Trophoblast cell (in vitro differentiated cells and primary cell): ENCODE results near the gene C8G.

Source experiments
- DNase-seq, 2 donors: peaks; one replicate each; pipeline ENCODE4 v3.0.0-alpha.2; 2016
- H2AFZ ChIP-seq: 2 replicates; pipeline ENCODE4 v1.6.1; 2013; ENCODE audit warnings: low read length, moderate library complexity, mild to moderate bottlenecking; ENCODE audit not compliant: insufficient read depth, poor library complexity
- H2AK5ac ChIP-seq: 2 replicates; pipeline ENCODE4 v1.6.1; 2013; ENCODE audit warnings: mild to moderate bottlenecking, low read length
- H2BK120ac ChIP-seq: 2 replicates; pipeline ENCODE4 v1.6.1; 2013; ENCODE audit warnings: low read length, mild to moderate bottlenecking, moderate library complexity; ENCODE audit not compliant: insufficient read depth, poor library complexity
- H2BK12ac ChIP-seq: 2 replicates; pipeline ENCODE4 v1.6.1; 2013; ENCODE audit warnings: mild to moderate bottlenecking, low read length, moderate library complexity
- H2BK5ac ChIP-seq: 2 replicates; pipeline ENCODE4 v1.6.1; 2013; ENCODE audit warnings: low read length, low read depth, moderate library complexity, mild to moderate bottlenecking; ENCODE audit not compliant: poor library complexity
- H3K14ac ChIP-seq: 2 replicates; pipeline ENCODE4 v1.6.1; 2013; ENCODE audit warnings: mild to moderate bottlenecking, low read length
- H3K18ac ChIP-seq: 2 replicates; pipeline ENCODE4 v1.6.1; 2013; ENCODE audit warnings: mild to moderate bottlenecking, low read length
- H3K23ac ChIP-seq: 2 replicates; pipeline ENCODE4 v1.6.1; 2013; ENCODE audit warnings: low read length
- H3K27ac ChIP-seq: 2 replicates; pipeline ENCODE4 v1.5.1; 2013; ENCODE audit warnings: low read depth, mild to moderate bottlenecking, inconsistent platforms, low read length, moderate library complexity
- H3K27me3 ChIP-seq: 2 replicates; pipeline ENCODE4 v1.6.1; 2013; ENCODE audit warnings: inconsistent platforms, mild to moderate bottlenecking, low read length, moderate library complexity; ENCODE audit not compliant: insufficient read depth
- H3K36me3 ChIP-seq, 2 experiments: 1 replicate in 1 of 2; 2 replicates in 1 of 2; pipeline ENCODE4 v1.6.1; 2013; ENCODE audit warnings: low read length in 2 of 2, mild to moderate bottlenecking in 2 of 2, moderate library complexity in 1 of 2; ENCODE audit not compliant: insufficient read depth in 2 of 2, control insufficient read depth in 1 of 2
- H3K4ac ChIP-seq: 2 replicates; pipeline ENCODE4 v1.6.1; 2013; ENCODE audit warnings: low read depth, mild to moderate bottlenecking, low read length, moderate library complexity
- H3K4me1 ChIP-seq, 2 experiments: 1 replicate in 1 of 2; 2 replicates in 1 of 2; pipeline ENCODE4 v1.6.1; 2013; ENCODE audit warnings: low read length in 2 of 2, mild to moderate bottlenecking in 2 of 2, moderate library complexity in 1 of 2; ENCODE audit not compliant: insufficient read depth in 2 of 2, control insufficient read depth in 1 of 2
- H3K4me2 ChIP-seq: 2 replicates; pipeline ENCODE4 v1.6.1; 2013; ENCODE audit warnings: inconsistent platforms, mild to moderate bottlenecking, low read length, moderate library complexity
- H3K4me3 ChIP-seq: 2 replicates; pipeline ENCODE4 v1.5.1; 2013; ENCODE audit warnings: mild to moderate bottlenecking, low read depth, low read length, inconsistent platforms
- H3K79me1 ChIP-seq: one replicate; pipeline ENCODE4 v1.6.1; 2013; ENCODE audit warnings: low read length
- H3K79me2 ChIP-seq: 2 replicates; pipeline ENCODE4 v1.6.1; 2013; ENCODE audit warnings: low read length, mild to moderate bottlenecking; ENCODE audit not compliant: control insufficient read depth, insufficient read depth, poor library complexity
- H3K9ac ChIP-seq: 2 replicates; pipeline ENCODE4 v1.6.1; 2013; ENCODE audit warnings: mild to moderate bottlenecking, low read length
- H3K9me3 ChIP-seq: 2 replicates; pipeline ENCODE4 v1.6.1; 2013; ENCODE audit warnings: low read depth, mild to moderate bottlenecking, control low read depth, inconsistent platforms, low read length; ENCODE audit not compliant: insufficient read depth
- H4K12ac ChIP-seq: 2 replicates; pipeline ENCODE4 v1.6.1; 2013; ENCODE audit warnings: low read depth, mild to moderate bottlenecking, low read length, moderate library complexity
- H4K8ac ChIP-seq: 2 replicates; pipeline ENCODE4 v1.6.1; 2013; ENCODE audit warnings: low read depth, mild to moderate bottlenecking, low read length, moderate library complexity
- H4K91ac ChIP-seq: one replicate; pipeline ENCODE4 v1.6.1; 2013; ENCODE audit warnings: low read depth, mild to moderate bottlenecking, low read length, moderate library complexity
- WGBS: extraction: QIAGEN DNeasy Blood & Tissue Kit; methylation state at CpG from one replicate; pipeline ENCODE4 v1.1.7; 2013; ENCODE audit warnings: missing lambda C conversion rate; ENCODE audit not compliant: insufficient read length, insufficient coverage; ENCODE audit errors: extremely low coverage; 5-methylcytosine and 5-hydroxymethylcytosine counted together

Gene C8G

DNA sequence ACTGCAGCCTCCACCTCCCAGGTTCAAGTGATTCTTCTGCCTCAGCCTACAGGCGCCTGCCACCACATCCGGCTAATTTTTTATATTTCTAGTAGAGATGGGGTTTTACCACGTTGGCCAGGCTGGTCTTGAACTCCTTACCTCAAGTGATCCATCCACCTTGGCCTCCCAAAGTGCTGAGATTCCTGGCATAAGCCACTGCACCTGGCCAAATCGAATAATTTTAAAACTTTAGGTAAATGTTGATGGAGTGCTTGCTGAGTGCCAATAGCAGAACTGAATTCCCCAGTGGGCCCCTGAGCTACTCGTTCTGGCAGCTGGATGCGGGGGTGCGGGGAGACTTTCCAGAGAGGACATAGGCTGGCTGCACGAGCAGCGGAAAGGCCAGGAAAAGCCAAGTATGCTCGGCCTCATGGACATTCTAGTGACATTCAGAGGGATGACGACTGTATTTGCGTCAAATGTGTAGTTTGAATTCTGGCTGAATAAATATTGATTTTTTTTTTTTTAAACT lies 41.9 kb upstream of the C8G start:
- H3K4me2 ChIP-seq: no peak overlapping the region
- WGBS: no CpG with 5 or more reads among the region's 12 CpGs

GRCh38 chr9:136906266-136906665 lies 38.8 kb upstream of the C8G start:
- Histone ChIP-seq H4K8ac (no peak overlapping the region), H2BK120ac (no peak overlapping the region), H3K36me3 (peaks cover 61 to 67% of the 10 kb centered on the region in 2 experiments), H3K4me3 (no peak overlapping the region), H3K9me3 (no peaks in the 10 kb centered on the region), H3K4ac (no peak overlapping the region), H3K14ac (no peak overlapping the region), H3K9ac (no peak overlapping the region), H3K27ac (no peak overlapping the region), H2BK5ac (no peak overlapping the region), H3K79me1 (no peaks in the 10 kb centered on the region), H4K12ac (no peak overlapping the region), H3K4me1 (peaks cover 6 to 10% of the 10 kb centered on the region in 2 experiments), H3K23ac (no peak overlapping the region), H3K27me3 (no peaks in the 10 kb centered on the region), H3K4me2 (no peak overlapping the region), H2AK5ac (no peak overlapping the region), H2AFZ (no peak overlapping the region), H3K79me2 (no peaks in the 10 kb centered on the region), H2BK12ac (no peak overlapping the region), H3K18ac (no peak overlapping the region), H4K91ac (no peak overlapping the region)
- WGBS: no CpG with 5 or more reads among the region's 4 CpGs
- no peak for DNase-seq

More for the DNA sequence above, 41.9 kb upstream of the C8G start:
- H4K8ac ChIP-seq: no peak overlapping the region
- H3K79me1 ChIP-seq: no peaks in the 10 kb centered on the region
- H3K14ac ChIP-seq: no peak overlapping the region
- H4K91ac ChIP-seq: no peak overlapping the region
- peaks cover 64 to 73% of the 10 kb centered on the region in 2 experiments for H3K36me3 ChIP-seq
- no peak overlapping the region for H3K23ac ChIP-seq
- no peak overlapping the region for H3K27ac ChIP-seq
- H3K79me2 ChIP-seq: no peaks in the 10 kb centered on the region
- no peak overlapping the region for H2BK5ac ChIP-seq
- peaks cover 3% of the 10 kb centered on the region for H3K9me3 ChIP-seq
- no peak overlapping the region for H2AFZ ChIP-seq
- no peak overlapping the region for H4K12ac ChIP-seq
- DNase-seq: no peak
- H3K27me3 ChIP-seq: no peaks in the 10 kb centered on the region
- no peak overlapping the region for H3K18ac ChIP-seq
- H3K4me1 ChIP-seq: peaks cover 6 to 10% of the 10 kb centered on the region in 2 experiments
- no peak overlapping the region for H3K4me3 ChIP-seq
- H3K9ac ChIP-seq: no peak overlapping the region
- H2BK12ac ChIP-seq: no peak overlapping the region
- no peak overlapping the region for H3K4ac ChIP-seq
- no peak overlapping the region for H2BK120ac ChIP-seq
- no peak overlapping the region for H2AK5ac ChIP-seq

DNA sequence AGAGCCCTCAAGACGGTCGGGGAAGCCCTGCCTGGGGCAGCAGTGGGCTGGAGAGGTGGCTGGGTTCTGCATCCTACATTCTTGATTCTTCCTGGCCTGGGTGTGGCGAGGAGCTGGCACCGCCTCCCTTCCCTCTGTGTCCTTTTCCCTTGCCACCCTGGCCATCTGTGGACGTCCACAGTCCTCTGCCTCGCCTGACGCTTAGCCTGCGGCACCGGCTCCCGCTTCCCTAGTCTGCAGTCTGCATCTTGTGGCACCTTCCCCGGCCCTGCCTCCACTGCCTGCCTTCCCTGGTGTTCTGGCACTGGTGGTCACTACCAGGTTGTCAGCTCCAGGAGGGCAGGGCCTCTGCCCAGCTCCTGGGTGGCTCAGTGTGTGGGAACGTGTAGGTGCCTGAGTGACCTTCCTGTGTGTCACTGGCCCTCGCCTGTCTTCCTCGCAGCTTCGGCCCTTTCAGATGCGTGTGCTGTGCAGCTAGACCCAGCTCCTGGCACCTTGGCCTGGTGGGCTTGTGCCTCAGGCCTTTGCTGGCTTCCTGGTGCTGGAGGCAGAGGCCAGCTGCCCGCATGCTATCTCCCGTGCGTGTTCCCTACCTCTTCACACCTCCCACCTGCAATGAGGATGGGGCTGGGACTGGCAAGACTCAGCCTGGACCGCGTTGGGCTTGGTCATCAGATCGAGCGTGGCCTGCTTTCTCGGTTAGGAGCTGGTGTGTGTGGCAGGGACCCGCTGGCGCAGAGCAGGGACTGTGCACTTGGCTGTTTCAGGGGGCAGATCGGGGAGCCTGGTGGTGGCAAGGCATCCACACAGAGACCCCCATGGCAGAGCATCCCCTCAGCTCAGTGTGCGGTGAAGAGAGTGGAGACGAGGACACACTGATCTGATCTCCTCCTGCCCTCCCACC lies 37.8 kb upstream of the C8G start:
- no peak overlapping the region for H3K18ac ChIP-seq
- H3K79me1 ChIP-seq: no peaks in the 10 kb centered on the region
- H3K4me2 ChIP-seq: no peak overlapping the region
- no peak overlapping the region for H4K91ac ChIP-seq
- no peaks in the 10 kb centered on the region for H3K27me3 ChIP-seq
- H3K79me2 ChIP-seq: no peaks in the 10 kb centered on the region
- no CpG with 5 or more reads among the region's 29 CpGs for WGBS
- no peak overlapping the region for H3K9ac ChIP-seq
- no peaks in the 10 kb centered on the region for H3K9me3 ChIP-seq
- H4K12ac ChIP-seq: no peak overlapping the region
- no peak overlapping the region for H2BK5ac ChIP-seq
- H3K27ac ChIP-seq: no peak overlapping the region
- H2AFZ ChIP-seq: no peak overlapping the region
- H2BK12ac ChIP-seq: no peak overlapping the region
- no peak overlapping the region for H3K4me3 ChIP-seq
- no peak for DNase-seq
- H4K8ac ChIP-seq: no peak overlapping the region
- no peak overlapping the region for H3K14ac ChIP-seq
- no peak overlapping the region for H2BK120ac ChIP-seq
- no peak overlapping the region for H3K23ac ChIP-seq
- H3K4me1 ChIP-seq: peaks cover 0 to under 1% of the 10 kb centered on the region in 2 experiments
- H3K4ac ChIP-seq: no peak overlapping the region
- H2AK5ac ChIP-seq: no peak overlapping the region
- peaks cover 57 to 60% of the 10 kb centered on the region in 2 experiments for H3K36me3 ChIP-seq

DNA sequence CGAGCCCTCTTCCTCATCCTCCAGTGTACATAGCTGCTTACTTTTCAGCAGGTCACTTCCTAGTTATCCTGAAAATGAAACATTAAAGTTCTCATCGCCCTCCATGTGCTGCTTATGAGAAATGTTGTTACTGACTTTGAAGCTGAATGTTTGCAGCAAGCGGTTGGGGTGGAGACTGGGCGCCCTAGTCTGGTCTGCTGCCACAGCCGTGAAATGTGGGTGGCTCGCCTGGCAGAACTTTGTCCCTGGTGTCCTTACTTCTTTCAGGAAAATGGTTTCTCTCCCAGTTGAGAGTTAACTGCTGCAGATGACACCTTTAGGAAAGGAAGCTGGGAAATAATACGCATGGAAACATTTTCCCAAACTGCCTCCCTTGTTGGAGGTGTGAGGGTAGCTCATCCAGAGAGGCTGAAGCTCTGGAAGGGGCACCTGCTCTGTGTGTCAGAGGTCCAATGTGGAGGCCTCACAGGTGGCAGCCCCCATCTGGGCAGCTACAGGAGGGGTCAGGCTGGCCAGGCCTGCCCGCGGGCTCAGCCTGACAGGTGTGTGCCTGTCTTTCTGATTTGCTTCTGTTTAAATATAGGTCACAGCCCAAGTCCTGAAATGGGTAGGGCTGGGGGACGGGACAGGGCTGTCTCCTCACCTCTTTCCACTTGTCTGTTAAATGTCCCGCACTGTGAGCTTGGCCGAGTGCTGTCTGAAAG lies 34.7 kb upstream of the C8G start:
- no peak overlapping the region for H4K91ac ChIP-seq
- H2AFZ ChIP-seq: no peak overlapping the region
- no peaks in the 10 kb centered on the region for H3K79me2 ChIP-seq
- WGBS: no CpG with 5 or more reads among the region's 12 CpGs
- no peaks in the 10 kb centered on the region for H3K9me3 ChIP-seq
- H4K12ac ChIP-seq: no peak overlapping the region
- H3K18ac ChIP-seq: no peak overlapping the region
- no peak overlapping the region for H3K23ac ChIP-seq
- H3K36me3 ChIP-seq: peaks cover 61 to 66% of the 10 kb centered on the region in 2 experiments
- H2BK12ac ChIP-seq: no peak overlapping the region
- H2BK5ac ChIP-seq: no peak overlapping the region
- DNase-seq: no peak
- H3K4ac ChIP-seq: no peak overlapping the region
- H3K4me3 ChIP-seq: no peak overlapping the region
- H3K4me1 ChIP-seq: no peaks in the 10 kb centered on the region
- no peak overlapping the region for H3K9ac ChIP-seq
- no peak overlapping the region for H4K8ac ChIP-seq
- no peak overlapping the region for H2AK5ac ChIP-seq
- H3K27me3 ChIP-seq: no peaks in the 10 kb centered on the region
- H3K27ac ChIP-seq: no peak overlapping the region
- H2BK120ac ChIP-seq: no peak overlapping the region
- no peak overlapping the region for H3K4me2 ChIP-seq
- no peaks in the 10 kb centered on the region for H3K79me1 ChIP-seq
- H3K14ac ChIP-seq: no peak overlapping the region
